Lung (tissue), 12 donors: ENCODE results near the gene DIDO1. TPM values are rescaled to one million over a fixed set of nuclear protein-coding genes. Genes with fewer than 3 reads are reported as not detected.

Source experiments
- ATAC-seq: fragments of 200-7000 bp; cut with Tn5 transposase; one replicate; pipeline ENCODE4 v1.9.1; 2020; ENCODE audit warnings: moderate number of reproducible peaks; ENCODE audit not compliant: insufficient read depth, low FRiP score
- DNase-seq, 3 donors: peaks; one replicate each; pipeline ENCODE4 v3.0.0-alpha.2; 2013 to 2017
- H3K27ac ChIP-seq, 2 donors: one replicate each; pipeline ENCODE4 v1.5.1; 2013; ENCODE audit warnings: mild to moderate bottlenecking in 2 of 2, moderate library complexity in 2 of 2, control low read depth in 1 of 2, inconsistent platforms in 1 of 2, low read depth in 1 of 2, low read length in 1 of 2
- H3K27me3 ChIP-seq, 3 donors: one replicate each; pipeline ENCODE4 v1.5.1; 2013; ENCODE audit warnings: low read length in 2 of 3; ENCODE audit not compliant: control insufficient read depth in 3 of 3, insufficient read depth in 3 of 3
- H3K36me3 ChIP-seq, 4 donors: one replicate each; pipeline ENCODE4 v1.5.1; 2013; ENCODE audit warnings: low read length in 4 of 4, mild to moderate bottlenecking in 1 of 4, moderate library complexity in 1 of 4; ENCODE audit not compliant: control insufficient read depth in 4 of 4, insufficient read depth in 4 of 4
- H3K4me1 ChIP-seq, 5 donors: one replicate each; pipeline ENCODE4 v1.5.1; 2013; ENCODE audit warnings: low read length in 5 of 5, mild to moderate bottlenecking in 2 of 5, moderate library complexity in 1 of 5; ENCODE audit not compliant: control insufficient read depth in 5 of 5, insufficient read depth in 5 of 5
- H3K4me3 ChIP-seq: one replicate; pipeline ENCODE4 v1.5.1; 2013; ENCODE audit warnings: mild to moderate bottlenecking, control low read depth, moderate library complexity
- H3K9ac ChIP-seq, 2 donors: one replicate each; pipeline ENCODE4 v1.5.1; 2013; ENCODE audit warnings: low read length in 2 of 2, control low read depth in 1 of 2; ENCODE audit not compliant: insufficient read depth in 1 of 2
- H3K9me3 ChIP-seq, 4 donors: one replicate each; pipeline ENCODE4 v1.5.1; 2013; ENCODE audit warnings: low read length in 3 of 4, mild to moderate bottlenecking in 1 of 4, moderate library complexity in 1 of 4; ENCODE audit not compliant: control insufficient read depth in 4 of 4, insufficient read depth in 3 of 4
- WGBS, 2 donors: extraction: QIAGEN DNeasy Blood & Tissue Kit; methylation state at CpG; one replicate each; pipeline ENCODE4 v1.1.7; 2013; 5-methylcytosine and 5-hydroxymethylcytosine counted together
- polyA plus RNA-seq, 2 donors: library from polyadenylated mRNA; stranded (reverse); fragments of 200-250 nt; gene quantifications; one replicate each; pipeline ENCODE4 v1.2.1, GENCODE V29; 2013
- total RNA-seq, 2 donors: library from RNA; depleted of rRNA in 1 of 2; stranded (reverse); fragments of >200 nt in 1 of 2; gene quantifications; one replicate each; pipeline ENCODE4 v1.2.1, GENCODE V29; 2014 to 2021
- TF ChIP-seq, protein P1 (sequence below): IDR thresholded peaks from 2 replicates; pipeline ENCODE4 v1.5.1; 2012; ENCODE audit warnings: mild to moderate bottlenecking; ENCODE audit errors: control extremely low read depth, extremely low read depth
- donor health status: control.
- donor health status: control.
- donor health status: Bipolar disorder and iron deficiency.
- donor health status: healthy.
- donor health status: DM: yes; HTN: yes; CAD: no.

Gene DIDO1
- total and polyA plus RNA-seq, 4 donors = 19.6 to 71.2 (median 35.8) TPM

DNA sequence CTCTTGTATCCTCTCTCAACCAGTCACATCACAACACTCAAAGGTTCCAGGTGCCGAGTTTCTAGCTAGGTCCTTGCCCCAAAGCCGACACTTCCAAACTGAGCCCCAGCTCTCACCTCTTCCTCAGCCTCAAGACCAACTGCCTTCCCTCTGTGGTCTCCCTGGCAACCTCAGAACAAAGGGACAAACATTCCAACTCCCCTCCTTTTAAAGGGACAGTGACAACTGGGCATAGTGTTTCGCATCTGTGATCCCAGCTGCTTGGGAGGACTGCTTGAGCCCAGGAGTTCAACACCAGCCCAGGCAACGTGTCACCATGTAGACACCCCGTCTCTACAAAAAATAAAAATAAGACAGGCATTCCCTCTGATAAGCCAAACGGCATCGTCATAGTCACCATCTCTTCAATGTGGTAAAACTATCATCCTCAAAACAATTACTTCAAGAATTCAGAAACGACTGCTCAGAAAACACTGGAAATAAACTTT lies 11.3 kb downstream of the DIDO1 start:
- H3K9ac ChIP-seq = no peak overlapping the region
- WGBS, 2 donors = 40 to 49% methylated on average over 8 of the region's 8 CpGs
- no peak overlapping the region for H3K4me3 ChIP-seq
- H3K9me3 ChIP-seq = no peaks in the 10 kb centered on the region
- peaks cover 11 to 22% (median 17%) of the 10 kb centered on the region in 4 donors for H3K36me3 ChIP-seq
- no peak overlapping the region for H3K27ac ChIP-seq
- H3K27me3 ChIP-seq = no peaks in the 10 kb centered on the region
- ATAC-seq (peak; percentile 4), DNase-seq (peak; percentile 69 to 76 (median 71))
- H3K4me1 ChIP-seq = peaks cover 5 to 33% (median 10%) of the 10 kb centered on the region in 5 donors
- TF ChIP-seq, protein P1, sequence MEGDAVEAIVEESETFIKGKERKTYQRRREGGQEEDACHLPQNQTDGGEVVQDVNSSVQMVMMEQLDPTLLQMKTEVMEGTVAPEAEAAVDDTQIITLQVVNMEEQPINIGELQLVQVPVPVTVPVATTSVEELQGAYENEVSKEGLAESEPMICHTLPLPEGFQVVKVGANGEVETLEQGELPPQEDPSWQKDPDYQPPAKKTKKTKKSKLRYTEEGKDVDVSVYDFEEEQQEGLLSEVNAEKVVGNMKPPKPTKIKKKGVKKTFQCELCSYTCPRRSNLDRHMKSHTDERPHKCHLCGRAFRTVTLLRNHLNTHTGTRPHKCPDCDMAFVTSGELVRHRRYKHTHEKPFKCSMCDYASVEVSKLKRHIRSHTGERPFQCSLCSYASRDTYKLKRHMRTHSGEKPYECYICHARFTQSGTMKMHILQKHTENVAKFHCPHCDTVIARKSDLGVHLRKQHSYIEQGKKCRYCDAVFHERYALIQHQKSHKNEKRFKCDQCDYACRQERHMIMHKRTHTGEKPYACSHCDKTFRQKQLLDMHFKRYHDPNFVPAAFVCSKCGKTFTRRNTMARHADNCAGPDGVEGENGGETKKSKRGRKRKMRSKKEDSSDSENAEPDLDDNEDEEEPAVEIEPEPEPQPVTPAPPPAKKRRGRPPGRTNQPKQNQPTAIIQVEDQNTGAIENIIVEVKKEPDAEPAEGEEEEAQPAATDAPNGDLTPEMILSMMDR = no peak

- Histone ChIP-seq H3K9ac (no peak overlapping the region), H3K36me3 (peaks cover 15 to 26% (median 21%) of the 10 kb centered on the region in 4 donors), H3K4me1 (peaks cover 5 to 30% (median 10%) of the 10 kb centered on the region in 5 donors), H3K9me3 (no peaks in the 10 kb centered on the region), H3K4me3 (no peak overlapping the region), H3K27me3 (no peaks in the 10 kb centered on the region), H3K27ac (no peak overlapping the region)
- DNase-seq (no peak), ATAC-seq (no peak)
- WGBS, 2 donors = 85 to 90% methylated on average over 9 of the region's 9 CpGs
- TF ChIP-seq, protein P1 = no peak
Measured at GRCh38 chr20:62914436-62914835, 11.9 kb downstream of the DIDO1 start.

DNA sequence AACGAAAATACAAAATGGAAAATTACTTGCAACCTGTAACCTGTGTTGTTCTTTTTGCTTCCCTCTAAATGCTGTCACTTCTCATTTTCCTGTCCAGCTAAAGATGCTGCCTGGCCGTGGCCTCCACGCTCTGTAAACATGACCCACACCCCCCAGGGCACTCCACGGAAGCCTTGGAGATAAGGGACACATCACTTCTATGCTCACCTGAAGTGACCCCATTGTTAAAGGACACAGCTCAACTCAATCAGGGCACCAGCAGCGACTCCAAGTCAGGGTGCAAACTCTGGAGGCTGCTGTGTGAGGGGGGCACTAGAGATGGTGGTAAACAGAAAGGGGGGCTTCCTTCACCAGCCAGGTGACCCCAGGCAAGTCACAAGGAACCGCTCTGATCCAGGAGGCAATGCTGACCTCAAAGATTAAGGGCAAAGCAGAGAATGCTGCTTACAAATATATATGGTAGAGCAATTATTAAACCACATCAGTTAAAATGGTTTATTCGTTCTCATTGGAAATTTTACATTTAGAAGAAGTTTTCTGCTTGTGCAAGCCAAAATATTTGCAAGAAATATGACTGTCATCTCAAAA lies 13.2 kb downstream of the DIDO1 start:
- peaks cover 5 to 29% (median 10%) of the 10 kb centered on the region in 5 donors for H3K4me1 ChIP-seq
- no peak overlapping the region for H3K4me3 ChIP-seq
- whole genome bisulfite sequencing, 2 donors = 71 to 83% methylated on average over 7 of the region's 7 CpGs
- no peak overlapping the region for H3K27ac ChIP-seq
- H3K27me3 ChIP-seq = no peaks in the 10 kb centered on the region
- DNase-seq (no peak), ATAC-seq (no peak)
- peaks cover 23 to 39% (median 33%) of the 10 kb centered on the region in 4 donors for H3K36me3 ChIP-seq
- TF ChIP-seq, protein P1 = no peak
- H3K9me3 ChIP-seq = no peaks in the 10 kb centered on the region
- no peak overlapping the region for H3K9ac ChIP-seq
